HEK293 (cell line): ENCODE results near the gene TNFRSF14.
"Not testable (repeated sequence)": the region's sequence is repeated elsewhere in the genome, so short reads cannot be mapped to it uniquely, and the experiment has no call there.

Experiments used
- CTCF ChIP-seq: fragments of 450-650 bp; formaldehyde crosslinking; IDR thresholded peaks from 2 replicates; pipeline ENCODE4 v1.5.1; 2016; ENCODE audit warnings: missing biosample characterization, missing genetic modification characterization
- PBX3 ChIP-seq: sonication (generic); formaldehyde crosslinking; IDR thresholded peaks from 2 replicates; pipeline ENCODE4 v1.8.1; 2022; ENCODE audit warnings: mild to moderate bottlenecking, moderate library complexity, missing genetic modification reagents
- ZBTB1 ChIP-seq: fragments of 450-650 bp; formaldehyde crosslinking; IDR thresholded peaks from 2 replicates; pipeline ENCODE4 v1.5.1; 2016; ENCODE audit warnings: missing biosample characterization, missing genetic modification characterization
- ZNF274 ChIP-seq, 2 experiments: fragments of 200-500 bp in 1 of 2; fragments of 450-650 bp in 1 of 2; sonication (Bioruptor generic) in 1 of 2; formaldehyde crosslinking in 1 of 2; IDR thresholded peaks; 2 replicates each; pipeline versions ENCODE4 v1.5.1 to v1.6.1; 2014 to 2016; ENCODE audit warnings: borderline replicate concordance in 1 of 2, inconsistent platforms in 1 of 2, low read length in 1 of 2, missing biosample characterization in 1 of 2, missing genetic modification characterization in 1 of 2
- ZNF354C ChIP-seq: fragments of 450-650 bp; formaldehyde crosslinking; IDR thresholded peaks from 2 replicates; pipeline ENCODE4 v1.5.1; 2016; ENCODE audit warnings: missing biosample characterization, missing genetic modification characterization, low read depth, borderline replicate concordance
- ZNF366 ChIP-seq: fragments of 450-650 bp; formaldehyde crosslinking; conservative IDR thresholded peaks from 2 replicates; pipeline ENCODE4 v1.5.1; 2016; ENCODE audit warnings: missing biosample characterization, missing genetic modification characterization
- ZNF707 ChIP-seq: fragments of 450-650 bp; formaldehyde crosslinking; IDR thresholded peaks from 2 replicates; pipeline ENCODE4 v1.5.1; 2016; ENCODE audit warnings: missing biosample characterization, missing genetic modification characterization
- ZSCAN30 ChIP-seq: fragments of 450-650 bp; IDR thresholded peaks from 2 replicates; pipeline ENCODE4 v1.5.1; 2018; ENCODE audit warnings: missing biosample characterization, mild to moderate bottlenecking, missing genetic modification characterization, moderate library complexity

- not testable (repeated sequence) for TF ChIP-seq CTCF (tag by site-specific recombination); ZNF274 (IDR thresholded peaks at IDR 0.05; ENCODE audit: low read length); ZNF274 (tag by site-specific recombination; IDR thresholded peaks at IDR 0.05; ENCODE audit: borderline replicate concordance); ZSCAN30; ZNF354C; ZNF366 (tag by site-specific recombination); ZNF707; PBX3 (CRISPR knock-in tag); ZBTB1 (tag by site-specific recombination)
Measured at GRCh38 chr1:2553076-2553475, 3.1 kb upstream of the TNFRSF14 start.
